Renal cortex interstitium (tissue), 11 donors: ENCODE measurements around the gene ANXA5. TPM values are rescaled to one million over a fixed set of nuclear protein-coding genes. Genes with fewer than 3 reads are reported as not detected.
"Not testable (repeated sequence)": the region's sequence is repeated elsewhere in the genome, so short reads cannot be mapped to it uniquely, and the experiment has no call there.

Experiments used
- DNase-seq, 11 donors: peaks; one replicate each; pipeline ENCODE4 v3.0.0-alpha.2; 2013; ENCODE audit warnings: low read depth in 9 of 11, low spot score in 4 of 11; ENCODE audit errors: extremely low read depth in 1 of 11
- polyA plus RNA-seq, 3 donors: library from polyadenylated mRNA; unstranded; fragments of 120-200 nt; gene quantifications; one replicate each; pipeline ENCODE4 v1.2.1, GENCODE V29; 2013; ENCODE audit not compliant: insufficient read length in 3 of 3

ANXA5 gene
- polyA plus RNA-seq, 3 donors, result 373 to 435 (median 433) TPM

- DNase-seq, result not testable (repeated sequence)
Measured at GRCh38 chr4:121660175-121660933, 36.4 kb downstream of the ANXA5 start.

GRCh38 chr4:121658125-121658524 lies 38.7 kb downstream of the ANXA5 start:
- DNase-seq, result no peak

GRCh38 chr4:121656269-121656641 lies 40.5 kb downstream of the ANXA5 start:
- DNase-seq, result peak; percentile 18 to 59 (median 36)

GRCh38 chr4:121655320-121656268 lies 41.2 kb downstream of the ANXA5 start:
- DNase-seq, result no peak

- DNase-seq, result no peak
Measured at GRCh38 chr4:121654738-121655137, 42.0 kb downstream of the ANXA5 start.

- no peak for DNase-seq
Measured at GRCh38 chr4:121653986-121654385, 42.8 kb downstream of the ANXA5 start.

GRCh38 chr4:121653214-121653613 lies 43.6 kb downstream of the ANXA5 start:
- no peak for DNase-seq

GRCh38 chr4:121651597-121651996 lies 45.2 kb downstream of the ANXA5 start:
- DNase-seq, result no peak

GRCh38 chr4:121650741-121651140 lies 46.0 kb downstream of the ANXA5 start:
- DNase-seq, result no peak

- DNase-seq, result no peak
Measured at GRCh38 chr4:121648516-121648915, 48.3 kb downstream of the ANXA5 start.

- no peak for DNase-seq
Measured at GRCh38 chr4:121642876-121643585, 53.7 kb downstream of the ANXA5 start.

GRCh38 chr4:121642292-121642691 lies 54.5 kb downstream of the ANXA5 start:
- no peak for DNase-seq

- no peak for DNase-seq
Measured at GRCh38 chr4:121633653-121634052, 63.1 kb downstream of the ANXA5 start.

GRCh38 chr4:121632636-121633035 lies 64.1 kb downstream of the ANXA5 start:
- DNase-seq, result no peak

Other genes with a start within 250 kb of the ANXA5 start
- under 1 TPM; 0.58 to 0.79 (median 0.62) TPM for gene SMIM43, start 68.2 kb upstream of the ANXA5 start, polyA plus RNA-seq
- gene EXOSC9, start 104.3 kb upstream of the ANXA5 start, polyA plus RNA-seq, result 10 to 100 TPM; 47.2 to 65.5 (median 53.3) TPM
- gene CCNA2, start 126.9 kb upstream of the ANXA5 start, polyA plus RNA-seq, result 10 to 100 TPM; 27.5 to 44.5 (median 40.5) TPM
- gene BBS7, start 173.5 kb upstream of the ANXA5 start, polyA plus RNA-seq, result 10 to 100 TPM; 24.0 to 27.8 (median 27.7) TPM